HepG2 (cell line): ENCODE results near the gene TFPI. TPM values are rescaled to one million over a fixed set of nuclear protein-coding genes. Genes with fewer than 3 reads are reported as not detected.

ENCODE experiments used
- BRD4 ChIP-seq: sonication (generic); formaldehyde crosslinking; IDR thresholded peaks from 2 replicates; pipeline ENCODE4 v1.4.0; 2020; ENCODE audit warnings: missing genetic modification reagents
- CREB3 ChIP-seq: sonication (generic); formaldehyde crosslinking; IDR thresholded peaks from 2 replicates; pipeline ENCODE4 v1.5.0; 2020; ENCODE audit warnings: missing genetic modification reagents
- DNMT3B ChIP-seq: conservative IDR thresholded peaks from 2 replicates; pipeline ENCODE4 v1.6.1; 2016; ENCODE audit warnings: missing biosample characterization, control low read depth
- ETV5 ChIP-seq: IDR thresholded peaks from 2 replicates; pipeline ENCODE4 v1.6.1; 2018; ENCODE audit warnings: missing biosample characterization, missing genetic modification reagents, inconsistent platforms, borderline replicate concordance
- HIVEP1 ChIP-seq: sonication (generic); formaldehyde crosslinking; IDR thresholded peaks from 2 replicates; pipeline ENCODE4 v1.4.0; 2020; ENCODE audit warnings: mild to moderate bottlenecking, missing genetic modification reagents
- HNF4G ChIP-seq, 2 experiments: sonication (generic) in 1 of 2; formaldehyde crosslinking in 1 of 2; IDR thresholded peaks; 2 replicates each; pipeline versions ENCODE4 v1.4.0 to v1.6.1; 2011 to 2020; ENCODE audit warnings: borderline replicate concordance in 2 of 2, low read depth in 2 of 2, mild to moderate bottlenecking in 2 of 2, low read length in 1 of 2, missing genetic modification reagents in 1 of 2, moderate library complexity in 1 of 2
- HNRNPLL ChIP-seq: fragments of 200-400 bp; formaldehyde crosslinking; IDR thresholded peaks from 2 replicates; pipeline ENCODE4 v1.6.1; 2017; ENCODE audit warnings: mild to moderate bottlenecking, low read depth, low read length; ENCODE audit not compliant: poor library complexity, severe bottlenecking
- HOMEZ ChIP-seq: IDR thresholded peaks from 2 replicates; pipeline ENCODE4 v1.6.1; 2016; ENCODE audit warnings: low read depth
- SOX6 ChIP-seq, 2 experiments: fragments of 450-650 bp in 1 of 2; sonication (generic) in 1 of 2; formaldehyde crosslinking in 1 of 2; IDR thresholded peaks; 2 replicates each; pipeline versions ENCODE4 v1.4.0 to v1.6.1; 2017 to 2020; ENCODE audit warnings: antibody characterized with exemption in 1 of 2, mild to moderate bottlenecking in 1 of 2, missing genetic modification reagents in 1 of 2
- SPEN ChIP-seq: sonication (generic); formaldehyde crosslinking; IDR thresholded peaks from 2 replicates; pipeline ENCODE4 v1.5.1; 2020; ENCODE audit warnings: low read depth, mild to moderate bottlenecking, missing genetic modification reagents
- TP53 ChIP-seq: sonication (generic); formaldehyde crosslinking; conservative IDR thresholded peaks from 2 replicates; pipeline ENCODE4 v1.4.0; 2020; ENCODE audit warnings: missing genetic modification reagents
- ZBTB8A ChIP-seq: sonication (generic); formaldehyde crosslinking; IDR thresholded peaks from 2 replicates; pipeline ENCODE4 v1.4.0; 2020; ENCODE audit warnings: mild to moderate bottlenecking, low read depth, missing genetic modification reagents, borderline replicate concordance
- ZNF280D ChIP-seq: sonication (generic); formaldehyde crosslinking; IDR thresholded peaks from 2 replicates; pipeline ENCODE4 v1.5.1; 2020; ENCODE audit warnings: mild to moderate bottlenecking, missing genetic modification reagents
- ZNF543 ChIP-seq: sonication (generic); formaldehyde crosslinking; IDR thresholded peaks from 2 replicates; pipeline ENCODE4 v1.4.0; 2020; ENCODE audit warnings: mild to moderate bottlenecking, missing genetic modification reagents
- ZNF589 ChIP-seq: sonication (generic); formaldehyde crosslinking; conservative IDR thresholded peaks from 2 replicates; pipeline ENCODE4 v1.8.0; 2022; ENCODE audit warnings: mild to moderate bottlenecking, moderate library complexity, missing genetic modification reagents
- ZNF609 ChIP-seq: sonication (generic); formaldehyde crosslinking; IDR thresholded peaks from 2 replicates; pipeline ENCODE4 v1.4.0; 2020; ENCODE audit warnings: mild to moderate bottlenecking, missing genetic modification reagents, borderline replicate concordance
- ZNF747 ChIP-seq: sonication (generic); formaldehyde crosslinking; IDR thresholded peaks from 2 replicates; pipeline ENCODE4 v1.8.1; 2023; ENCODE audit warnings: missing genetic modification reagents, mild to moderate bottlenecking, borderline replicate concordance
- polyA plus RNA-seq, 8 experiments: library from polyadenylated mRNA; depleted of rRNA in 3 of 8; stranded (reverse) in 7 of 8; unstranded in 1 of 8; fragments of >200 nt; fragmentation: Illumina TruSeq in 4 of 8; extraction: Trizol in 4 of 8; gene quantifications; 2 replicates each; pipeline versions ENCODE4 v1.2.1 to v1.2.3, GENCODE V29; 2011 to 2016; ENCODE audit warnings: low read depth in 4 of 8, missing spikeins in 1 of 8, mixed read lengths in 1 of 8; ENCODE audit not compliant: insufficient read depth in 1 of 8
- total RNA-seq, 5 experiments: library from RNA; depleted of rRNA; stranded (reverse); fragments of >200 nt; fragmentation: Illumina TruSeq; extraction: Trizol; gene quantifications; 2 replicates each; pipeline ENCODE4 v1.2.3, GENCODE V29; 2016; ENCODE audit warnings: low read depth in 1 of 5
- TF ChIP-seq, protein P1 (sequence below): sonication (generic); IDR thresholded peaks from 2 replicates; pipeline ENCODE4 v1.6.1; 2016; ENCODE audit warnings: low read depth, borderline replicate concordance

Gene TFPI
- total and polyA plus RNA-seq, 2 of the 13 experiments (the other 11 are each of a cell fraction or from before 2014, with no cell fraction given): 301 to 436 TPM

DNA sequence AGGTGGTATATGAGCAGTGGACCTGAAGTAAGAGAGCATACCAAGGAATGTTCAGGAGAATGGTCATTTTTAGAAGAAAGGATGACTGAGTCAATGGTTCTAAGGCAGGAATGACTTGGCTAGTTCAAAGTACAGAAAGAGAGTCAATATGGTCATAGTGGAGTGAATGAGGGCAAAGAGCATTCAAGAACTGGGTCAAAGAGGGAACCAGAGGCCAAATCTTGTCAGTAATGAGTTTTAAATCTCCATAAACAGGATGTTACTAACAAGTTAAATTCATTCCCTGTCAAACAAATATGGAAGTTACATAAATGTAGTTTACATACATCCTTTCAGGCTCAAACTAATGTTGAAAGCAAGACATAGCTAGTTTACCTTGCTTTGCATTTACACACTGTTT lies 122.3 kb downstream of the TFPI start (continued):
- TF ChIP-seq HNF4G (IDR thresholded peaks at IDR 0.05; ENCODE audit: borderline replicate concordance, low read depth, low read length) (peak; percentile 41; the same call in 1 of the 2 replicates), HNF4G (CRISPR knock-in tag; IDR thresholded peaks at IDR 0.05; ENCODE audit: borderline replicate concordance, low read depth) (peak; percentile 40; the same call in 1 of the 2 replicates), SOX6 (IDR thresholded peaks at IDR 0.05) (no peak), SOX6 (CRISPR knock-in tag; IDR thresholded peaks at IDR 0.05) (no peak), ETV5 (CRISPR knock-in tag) (no peak; the same call in 1 of the 2 replicates), HNRNPLL (no peak), BRD4 (CRISPR knock-in tag) (no peak), ZNF543 (no peak), ZBTB8A (CRISPR knock-in tag) (no peak), CREB3 (no peak), ZNF747 (no peak), DNMT3B (CRISPR knock-in tag) (no peak), SPEN (CRISPR knock-in tag) (no peak), ZNF280D (CRISPR knock-in tag) (no peak), ZNF609 (no peak), TP53 (CRISPR knock-in tag) (no peak), ZNF589 (CRISPR knock-in tag) (no peak), HIVEP1 (CRISPR knock-in tag) (no peak), HOMEZ (CRISPR knock-in tag) (peak; percentile 78; the same call in 1 of the 2 replicates)
- TF ChIP-seq, protein P1, sequence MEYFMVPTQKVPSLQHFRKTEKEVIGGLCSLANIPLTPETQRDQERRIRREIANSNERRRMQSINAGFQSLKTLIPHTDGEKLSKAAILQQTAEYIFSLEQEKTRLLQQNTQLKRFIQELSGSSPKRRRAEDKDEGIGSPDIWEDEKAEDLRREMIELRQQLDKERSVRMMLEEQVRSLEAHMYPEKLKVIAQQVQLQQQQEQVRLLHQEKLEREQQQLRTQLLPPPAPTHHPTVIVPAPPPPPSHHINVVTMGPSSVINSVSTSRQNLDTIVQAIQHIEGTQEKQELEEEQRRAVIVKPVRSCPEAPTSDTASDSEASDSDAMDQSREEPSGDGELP: no peak
